Stimulated activated CD4-positive, alpha-beta T cell treated with anti-CD3 and anti-CD28 coated beads, Interleukin-1b, Interleukin-23, amount 100 ng/mL, for 24 hours (primary cell): ENCODE measurements around the gene GPR27.

Experiments used
- DNase-seq, 4 experiments: peaks; one replicate each; pipeline ENCODE4 v3.0.0-alpha.2; 2020; ENCODE audit warnings: low read depth in 4 of 4, low spot score in 1 of 4

Gene GPR27

DNA sequence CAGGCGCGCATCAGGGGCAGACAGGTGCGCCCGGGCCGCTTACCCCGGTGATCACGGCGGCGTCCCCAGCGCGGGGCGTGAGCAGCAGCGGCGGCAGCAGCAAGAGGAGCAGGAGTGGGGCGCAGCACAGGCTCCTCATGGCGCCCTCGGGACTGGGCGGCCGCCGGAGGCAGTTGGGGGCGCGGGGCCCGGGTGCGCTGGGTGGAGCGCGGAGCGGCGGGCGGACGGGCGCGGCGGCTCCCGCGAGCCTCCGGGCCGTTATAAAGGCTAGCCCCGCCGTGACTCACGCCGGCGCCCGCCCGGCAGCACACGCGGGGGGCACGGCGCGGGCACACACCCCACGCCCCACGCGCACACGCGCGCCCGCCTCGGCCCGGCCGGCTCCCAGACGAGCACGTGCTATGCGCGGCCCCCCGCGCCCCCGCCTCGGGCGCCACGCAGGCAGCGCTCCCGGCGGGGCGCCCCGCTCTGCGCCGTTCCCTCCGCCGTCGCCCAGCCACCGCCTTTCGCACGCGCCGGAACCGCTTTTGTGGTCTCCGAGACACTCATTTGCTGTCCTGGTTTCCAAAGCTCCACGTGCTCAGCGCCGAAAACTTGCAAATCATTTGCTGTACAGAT is 31.4 kb downstream of the GPR27 start, which contains the start of gene PROK2:
TSS of gene PROK2 (minus strand) at position 235 of the 618 bp plus-strand sequence. CDS start at position 139, 96 bp downstream.
- DNase-seq, result peak in 2 of 4 experiments; percentile 21 to 25

GRCh38 chr3:71785532-71786216 is 32.0 kb downstream of the GPR27 start:
- DNase-seq, result no peak

DNA sequence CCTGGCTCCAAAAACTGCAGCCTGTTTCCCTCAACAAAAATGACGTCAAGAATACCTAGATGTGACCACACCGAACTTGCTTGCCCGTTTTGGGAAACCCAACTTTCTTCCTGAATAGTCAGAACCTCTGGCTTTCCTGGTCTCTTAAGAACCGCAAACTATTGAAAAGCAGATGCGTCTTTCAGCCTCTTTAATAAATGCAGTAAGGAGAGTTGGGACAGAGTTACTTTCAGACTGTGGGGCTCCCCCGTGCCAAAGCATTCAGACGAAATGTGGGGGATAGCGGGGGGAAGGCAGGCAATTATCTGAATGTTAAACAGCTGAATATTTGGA is 32.5 kb downstream of the GPR27 start:
- no peak for DNase-seq

DNA sequence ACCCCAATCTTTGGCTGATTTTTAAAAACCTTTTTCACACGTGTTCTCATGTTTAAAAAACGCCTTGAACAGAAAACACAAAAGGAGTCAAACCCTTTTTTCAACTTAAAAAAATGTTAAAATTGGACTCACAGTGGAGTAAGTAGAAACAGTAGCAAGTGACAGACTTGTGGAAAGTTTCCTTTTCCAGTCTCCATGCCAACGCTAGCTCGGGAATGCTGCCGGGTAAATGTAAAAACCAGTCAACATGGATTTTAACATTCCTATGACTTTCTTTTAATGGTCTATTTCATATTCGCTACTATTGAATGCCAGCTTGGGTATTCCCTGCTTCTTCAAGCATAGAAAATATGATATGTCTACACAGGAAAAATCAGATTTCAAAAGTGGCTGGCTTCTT is 32.9 kb downstream of the GPR27 start:
- no peak for DNase-seq

DNA sequence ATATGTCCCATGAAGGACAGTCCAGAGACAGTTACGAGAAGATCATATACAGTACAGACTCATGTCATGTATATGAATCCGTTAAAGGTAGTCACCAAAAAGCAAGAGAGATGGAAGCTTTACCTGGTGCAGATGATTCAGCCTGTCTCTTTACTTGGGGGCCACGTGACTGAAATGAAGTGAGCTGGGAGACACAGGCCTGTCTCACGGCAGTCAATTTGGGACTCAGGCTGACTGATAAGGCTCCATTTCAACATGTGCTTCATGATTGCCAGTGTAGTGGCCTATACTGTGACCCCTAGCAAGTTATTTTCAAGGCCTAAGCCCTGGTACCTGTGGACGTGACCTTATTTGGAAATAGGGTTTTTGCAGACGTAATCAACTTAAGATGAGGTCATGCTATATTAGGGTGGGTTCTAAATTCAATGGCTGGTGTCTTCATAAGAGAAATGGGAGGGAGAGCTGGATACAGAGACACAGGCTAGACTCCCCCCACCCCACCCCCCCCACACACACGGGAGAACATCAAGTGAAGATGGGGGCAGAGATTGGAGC is 34.3 kb downstream of the GPR27 start:
- no peak for DNase-seq

DNA sequence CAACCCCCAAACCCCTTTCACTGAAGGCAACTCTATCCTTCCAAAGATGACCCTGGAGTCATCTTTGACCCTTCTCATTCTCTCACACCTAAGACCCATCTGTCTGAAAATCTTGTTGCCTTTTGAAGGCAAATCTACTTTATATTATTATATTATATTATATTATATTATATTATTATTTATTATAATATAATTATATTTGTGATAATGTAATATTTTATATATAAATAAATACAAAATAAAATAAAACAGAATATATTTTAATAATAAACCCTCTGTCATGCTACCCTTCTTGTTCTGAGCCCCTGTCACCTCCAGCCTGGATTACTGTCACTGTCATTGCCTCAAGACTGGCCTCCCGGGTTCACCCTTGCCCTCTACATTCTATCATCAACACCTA is 36.3 kb downstream of the GPR27 start:
- DNase-seq, result no peak

DNA sequence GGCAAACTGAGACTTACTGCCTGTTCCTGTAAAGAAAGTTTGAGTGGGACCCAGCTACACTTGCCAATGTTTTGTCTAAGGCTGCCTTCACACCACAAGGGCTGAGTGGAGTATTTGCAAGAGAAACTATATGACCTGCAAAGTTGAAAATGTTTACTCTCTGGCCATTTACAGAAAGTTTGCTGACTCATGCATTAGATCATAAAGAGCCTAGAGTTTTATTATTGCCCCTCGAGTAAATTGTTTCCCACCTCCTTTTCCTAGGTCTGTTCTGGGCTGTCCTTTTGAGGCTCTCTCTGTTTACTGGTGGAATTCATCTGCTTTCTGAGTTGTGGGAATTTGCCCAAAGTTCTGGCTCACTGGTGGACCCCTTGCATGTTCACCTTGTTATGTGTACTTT is 38.0 kb downstream of the GPR27 start:
- no peak for DNase-seq

DNA sequence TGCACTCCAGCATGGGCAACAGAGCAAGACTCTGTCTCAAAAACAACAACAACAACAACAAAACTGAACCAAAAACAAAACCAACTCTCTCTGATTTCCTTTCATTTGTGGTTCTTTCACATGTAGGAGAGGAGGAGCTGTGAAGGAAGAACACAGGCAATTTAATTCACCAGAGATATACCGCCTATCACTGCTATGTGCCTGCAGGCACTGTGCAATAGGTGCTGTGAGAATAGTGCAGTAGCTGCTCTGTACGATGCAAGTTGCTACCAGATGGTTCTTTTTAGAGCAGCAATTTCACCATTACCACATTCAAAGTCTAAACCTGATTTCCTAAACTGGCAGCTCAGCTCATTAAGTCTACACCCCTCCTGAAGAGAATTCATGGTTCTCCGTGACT is 42.6 kb downstream of the GPR27 start:
- DNase-seq, result no peak

- DNase-seq, result no peak
Measured at GRCh38 chr3:71797455-71797854, 43.8 kb downstream of the GPR27 start.

GRCh38 chr3:71800023-71800422 is 46.4 kb downstream of the GPR27 start:
- DNase-seq, result no peak

GRCh38 chr3:71801986-71802385 is 48.3 kb downstream of the GPR27 start:
- DNase-seq, result no peak

DNA sequence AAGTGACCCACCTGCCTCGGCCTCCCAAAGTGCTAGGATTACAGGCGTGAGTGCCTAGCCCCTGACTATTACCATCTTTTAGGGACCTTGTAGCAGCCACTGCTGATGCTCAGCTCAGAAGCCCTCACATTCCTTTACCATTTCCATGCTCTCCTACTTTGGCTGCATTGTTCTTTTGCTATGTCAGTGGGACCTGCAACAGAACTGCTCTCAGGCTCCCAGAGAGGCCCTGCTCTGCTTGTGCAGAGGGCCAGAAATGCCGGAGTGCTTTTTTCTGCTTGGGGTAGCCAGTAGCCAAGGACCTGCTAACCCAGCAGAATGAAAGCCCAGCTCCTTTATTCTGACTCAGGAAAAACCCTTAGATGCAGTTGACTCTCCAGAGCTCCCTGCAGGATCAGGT is 49.6 kb downstream of the GPR27 start:
- DNase-seq, result no peak

GRCh38 chr3:71805199-71805598 is 51.5 kb downstream of the GPR27 start:
- DNase-seq, result no peak

DNA sequence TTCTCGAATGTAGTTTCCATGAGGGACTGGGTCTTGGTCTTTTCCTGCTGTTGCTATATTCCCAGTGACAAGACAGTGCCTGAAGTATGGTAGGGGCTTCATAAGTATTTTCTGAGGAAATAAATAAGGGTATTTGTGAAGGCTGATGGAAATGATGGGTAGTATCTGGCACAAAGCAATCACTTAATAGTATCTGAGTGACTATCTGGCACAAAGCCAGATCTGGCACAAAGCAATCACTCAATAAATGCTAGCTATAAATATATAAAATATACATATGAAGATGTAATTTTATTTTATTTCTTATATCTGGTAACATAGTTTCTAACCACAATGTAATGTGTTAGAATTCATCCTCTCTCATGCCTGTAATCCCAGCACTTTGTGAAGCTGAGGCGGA is 52.0 kb downstream of the GPR27 start:
- no peak for DNase-seq
